HL-60 (cell line): ENCODE data around the gene ACTC1.

Experiments
- DNase-seq, 2 experiments: peaks; one replicate each; pipeline ENCODE4 v3.0.0-alpha.2; 2010 to 2020; ENCODE audit warnings: low read depth in 1 of 2, low spot score in 1 of 2
- H3K27ac ChIP-seq: fragments of 250-450 bp; sonication (Bioruptor Pico); replicated peaks from 2 replicates; pipeline ENCODE4 v1.5.1; 2020; ENCODE audit warnings: mild to moderate bottlenecking, moderate library complexity
- H3K27me3 ChIP-seq: fragments of 250-450 bp; sonication (Bioruptor Pico); 2 replicates; pipeline ENCODE4 v1.5.1; 2021; ENCODE audit warnings: mild to moderate bottlenecking, moderate library complexity; ENCODE audit not compliant: insufficient read depth, poor library complexity, severe bottlenecking
- H3K4me3 ChIP-seq: replicated peaks from 2 replicates; pipeline ENCODE4 v1.5.1; 2011; ENCODE audit warnings: mild to moderate bottlenecking, control low read depth, low read length; ENCODE audit not compliant: insufficient read depth
- GABPA ChIP-seq: IDR thresholded peaks from 2 replicates; pipeline ENCODE4 v1.6.1; 2012; ENCODE audit warnings: low read depth
- POLR2AphosphoS5 ChIP-seq: IDR thresholded peaks from 2 replicates; pipeline ENCODE4 v1.6.1; 2012; ENCODE audit warnings: low read depth
- TF ChIP-seq, protein P1 (sequence below): IDR thresholded peaks from one replicate; pipeline ENCODE4 v1.5.1; 2011; ENCODE audit warnings: low read length, control low read depth, inconsistent platforms; ENCODE audit not compliant: insufficient read depth

The ACTC1 gene

DNA sequence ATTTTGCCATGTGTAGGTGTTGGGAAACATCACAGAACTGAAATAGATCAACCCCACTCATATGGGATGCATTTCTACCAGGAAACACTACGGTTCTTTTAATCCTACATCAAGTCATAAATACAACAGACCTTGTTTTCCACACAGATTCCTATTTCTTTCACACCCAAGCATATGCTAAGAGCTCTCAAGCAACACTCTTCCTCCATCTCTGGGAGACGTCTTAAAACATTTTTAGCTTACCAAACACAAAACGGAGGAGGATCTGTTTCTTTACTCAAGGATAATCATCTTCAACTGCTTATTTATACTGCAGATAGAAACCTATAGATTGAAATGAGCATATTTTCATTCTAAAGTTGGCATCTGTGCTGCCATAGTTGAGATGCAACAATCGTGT, 45.7 kb downstream of the ACTC1 start:
- Histone ChIP-seq H3K27ac (no peak overlapping the region), H3K4me3 (no peak overlapping the region), H3K27me3 (peaks cover 25% of the 10 kb centered on the region)
- TF ChIP-seq POLR2AphosphoS5 (no peak), GABPA (no peak)
- TF ChIP-seq, protein P1, sequence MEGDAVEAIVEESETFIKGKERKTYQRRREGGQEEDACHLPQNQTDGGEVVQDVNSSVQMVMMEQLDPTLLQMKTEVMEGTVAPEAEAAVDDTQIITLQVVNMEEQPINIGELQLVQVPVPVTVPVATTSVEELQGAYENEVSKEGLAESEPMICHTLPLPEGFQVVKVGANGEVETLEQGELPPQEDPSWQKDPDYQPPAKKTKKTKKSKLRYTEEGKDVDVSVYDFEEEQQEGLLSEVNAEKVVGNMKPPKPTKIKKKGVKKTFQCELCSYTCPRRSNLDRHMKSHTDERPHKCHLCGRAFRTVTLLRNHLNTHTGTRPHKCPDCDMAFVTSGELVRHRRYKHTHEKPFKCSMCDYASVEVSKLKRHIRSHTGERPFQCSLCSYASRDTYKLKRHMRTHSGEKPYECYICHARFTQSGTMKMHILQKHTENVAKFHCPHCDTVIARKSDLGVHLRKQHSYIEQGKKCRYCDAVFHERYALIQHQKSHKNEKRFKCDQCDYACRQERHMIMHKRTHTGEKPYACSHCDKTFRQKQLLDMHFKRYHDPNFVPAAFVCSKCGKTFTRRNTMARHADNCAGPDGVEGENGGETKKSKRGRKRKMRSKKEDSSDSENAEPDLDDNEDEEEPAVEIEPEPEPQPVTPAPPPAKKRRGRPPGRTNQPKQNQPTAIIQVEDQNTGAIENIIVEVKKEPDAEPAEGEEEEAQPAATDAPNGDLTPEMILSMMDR, result no peak
- no peak for DNase-seq
